Coronary artery (tissue), 2 donors: ENCODE data around the gene URB1.
"Not testable (repeated sequence)": the region's sequence is repeated elsewhere in the genome, so short reads cannot be mapped to it uniquely, and the experiment has no call there.

Experiments used
- DNase-seq: peaks from one replicate; pipeline ENCODE4 v3.0.0-alpha.2; 2017; ENCODE audit warnings: low spot score
- H3K27ac ChIP-seq, 2 donors: fragments of 200-600 bp; sonication (generic); one replicate each; pipeline ENCODE4 v1.5.1; 2016 to 2019
- H3K4me3 ChIP-seq: fragments of 200-600 bp; sonication (generic); 2 replicates; pipeline ENCODE4 v1.5.1; 2016; ENCODE audit warnings: mild to moderate bottlenecking, moderate library complexity
- CTCF ChIP-seq: fragments of 200-600 bp; sonication (generic); IDR thresholded peaks from one replicate; pipeline ENCODE4 v1.5.1; 2019; ENCODE audit warnings: antibody characterized with exemption

URB1 gene

GRCh38 chr21:32380940-32381339, 11.9 kb downstream of the URB1 start:
- TF ChIP-seq CTCF = no peak
- no peak for DNase-seq
- no peak overlapping the region for H3K4me3 ChIP-seq
- H3K27ac ChIP-seq = peak overlapping the region; percentile 26 to 67

GRCh38 chr21:32378956-32379355, 13.9 kb downstream of the URB1 start:
- no peak for TF ChIP-seq CTCF
- DNase-seq = no peak
- Histone ChIP-seq H3K27ac (peak overlapping the region in 1 of 2 donors; percentile 51), H3K4me3 (no peak overlapping the region)

GRCh38 chr21:32377991-32378390, 14.8 kb downstream of the URB1 start:
- no peak for DNase-seq
- no peak overlapping the region for H3K27ac ChIP-seq

GRCh38 chr21:32377506-32377905, 15.3 kb downstream of the URB1 start:
- no peak overlapping the region for H3K27ac ChIP-seq

More at GRCh38 chr21:32377991-32378390, 14.8 kb downstream of the URB1 start:
- H3K4me3 ChIP-seq = no peak overlapping the region
- no peak for TF ChIP-seq CTCF

GRCh38 chr21:32372755-32373154, 20.1 kb downstream of the URB1 start:
- DNase-seq = no peak
- no peak overlapping the region for H3K27ac ChIP-seq
- TF ChIP-seq CTCF = no peak
- no peak overlapping the region for H3K4me3 ChIP-seq

More at GRCh38 chr21:32377506-32377905, 15.3 kb downstream of the URB1 start:
- no peak for DNase-seq
- no peak for TF ChIP-seq CTCF
- H3K4me3 ChIP-seq = no peak overlapping the region

GRCh38 chr21:32371913-32372314, 20.9 kb downstream of the URB1 start:
- no peak overlapping the region for H3K4me3 ChIP-seq
- no peak for DNase-seq
- peak overlapping the region; percentile 24 to 74 for H3K27ac ChIP-seq
- TF ChIP-seq CTCF = no peak

- H3K27ac ChIP-seq = peak overlapping the region in 1 of 2 donors; percentile 38
- DNase-seq = no peak
- no peak overlapping the region for H3K4me3 ChIP-seq
- no peak for TF ChIP-seq CTCF
Measured at GRCh38 chr21:32370998-32371766, 21.6 kb downstream of the URB1 start.

- DNase-seq, H3K27ac ChIP-seq: not testable (repeated sequence)
Measured at GRCh38 chr21:32368961-32369360, 23.9 kb downstream of the URB1 start.

More at GRCh38 chr21:32368961-32369360, 23.9 kb downstream of the URB1 start:
- not testable (repeated sequence) for H3K4me3 ChIP-seq
